ENCODE results near the gene LRRC71. TPM values are rescaled to one million over a fixed set of nuclear protein-coding genes. Genes with fewer than 3 reads are reported as not detected.

The LRRC71 gene
- total RNA-seq, 1 donor from 2014 or later = not detected

GRCh38 chr1:156899956-156900718 is 20.3 kb upstream of the LRRC71 start:
- no peak for DNase-seq (ENCODE audit: low read depth, low spot score)
- TF ChIP-seq CTCF (conservative IDR thresholded peaks at IDR 0.05) = no peak
- H3K4me1 Mint-ChIP-seq = peaks cover 37% of the 10 kb centered on the region
- H3K36me3 Mint-ChIP-seq (ENCODE audit: low read depth) = no peaks in the 10 kb centered on the region
- no peak overlapping the region for H3K27ac Mint-ChIP-seq (ENCODE audit: unreplicated experiment)
- peaks cover 15% of the 10 kb centered on the region for H3K27me3 Mint-ChIP-seq (ENCODE audit: low read depth)
- no peak overlapping the region for H3K4me3 Mint-ChIP-seq
- H3K9me3 Mint-ChIP-seq = no peaks in the 10 kb centered on the region

- no peaks in the 10 kb centered on the region for H3K9me3 Mint-ChIP-seq
- DNase-seq (ENCODE audit: low read depth, low spot score) = no peak
- H3K27ac Mint-ChIP-seq (ENCODE audit: unreplicated experiment) = no peak overlapping the region
- H3K4me1 Mint-ChIP-seq = peaks cover 28% of the 10 kb centered on the region
- TF ChIP-seq CTCF (conservative IDR thresholded peaks at IDR 0.05) = no peak
- no peaks in the 10 kb centered on the region for H3K36me3 Mint-ChIP-seq (ENCODE audit: low read depth)
- H3K4me3 Mint-ChIP-seq = no peak overlapping the region
- peaks cover 9% of the 10 kb centered on the region for H3K27me3 Mint-ChIP-seq (ENCODE audit: low read depth)
These were observed 19.4 kb upstream of the LRRC71 start for GRCh38 chr1:156900896-156901589.

GRCh38 chr1:156901590-156901900 is 18.9 kb upstream of the LRRC71 start:
- peaks cover 9% of the 10 kb centered on the region for H3K27me3 Mint-ChIP-seq (ENCODE audit: low read depth)
- H3K27ac Mint-ChIP-seq (ENCODE audit: unreplicated experiment) = no peak overlapping the region
- H3K4me3 Mint-ChIP-seq = no peak overlapping the region
- H3K36me3 Mint-ChIP-seq (ENCODE audit: low read depth) = no peaks in the 10 kb centered on the region
- no peak for TF ChIP-seq CTCF (conservative IDR thresholded peaks at IDR 0.05)
- H3K4me1 Mint-ChIP-seq = peaks cover 23% of the 10 kb centered on the region
- no peak for DNase-seq (ENCODE audit: low read depth, low spot score)
- H3K9me3 Mint-ChIP-seq = no peaks in the 10 kb centered on the region

GRCh38 chr1:156901966-156902915 is 18.2 kb upstream of the LRRC71 start:
- no peak for DNase-seq (ENCODE audit: low read depth, low spot score)
- Mint-ChIP-seq H3K27me3 (ENCODE audit: low read depth) (peaks cover 4% of the 10 kb centered on the region), H3K4me3 (no peak overlapping the region), H3K4me1 (peaks cover 16% of the 10 kb centered on the region), H3K9me3 (no peaks in the 10 kb centered on the region), H3K36me3 (ENCODE audit: low read depth) (no peaks in the 10 kb centered on the region), H3K27ac (ENCODE audit: unreplicated experiment) (no peak overlapping the region)
- TF ChIP-seq CTCF (conservative IDR thresholded peaks at IDR 0.05) = no peak

- Mint-ChIP-seq H3K4me3 (no peak overlapping the region), H3K36me3 (ENCODE audit: low read depth) (no peaks in the 10 kb centered on the region), H3K27me3 (ENCODE audit: low read depth) (peaks cover 2% of the 10 kb centered on the region), H3K9me3 (no peaks in the 10 kb centered on the region), H3K4me1 (peaks cover 8% of the 10 kb centered on the region), H3K27ac (ENCODE audit: unreplicated experiment) (no peak overlapping the region)
- no peak for DNase-seq (ENCODE audit: low read depth, low spot score)
- TF ChIP-seq CTCF (conservative IDR thresholded peaks at IDR 0.05) = no peak
These were observed 16.9 kb upstream of the LRRC71 start for GRCh38 chr1:156903328-156904091.

Measured in neural crest cell (in vitro differentiated cells).